GM21717 (cell line): Measurements from ENCODE around the gene NFU1.
"Not testable (repeated sequence)": the region's sequence is repeated elsewhere in the genome, so short reads cannot be mapped to it uniquely, and the experiment has no call there.

Experiments used
- ATAC-seq: cut with Tn5 transposase; IDR thresholded peaks from one replicate; pipeline ENCODE4 v1.9.1; 2021; ENCODE audit warnings: mild to moderate bottlenecking, moderate library complexity; ENCODE audit not compliant: unreplicated experiment

Gene NFU1

DNA sequence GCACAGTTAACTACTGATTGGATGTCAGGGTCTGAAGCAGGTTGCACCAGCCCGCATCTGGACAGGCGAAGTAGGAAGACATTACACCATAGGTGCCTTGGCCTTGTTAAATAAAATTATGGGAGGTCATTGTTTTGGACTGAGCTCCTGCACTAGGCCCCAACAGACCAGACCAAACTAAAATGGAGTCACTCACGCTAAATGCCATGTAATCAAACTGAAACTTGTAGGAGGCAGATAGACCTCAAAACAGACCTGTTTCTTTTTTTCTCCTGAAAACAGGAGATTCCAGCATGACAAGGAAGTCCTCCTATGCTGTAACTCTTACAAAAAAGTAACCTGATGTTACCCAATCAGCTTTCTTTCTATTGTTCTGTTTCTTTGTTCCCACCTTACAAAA lies 15.5 kb upstream of the NFU1 start:
- no peak for ATAC-seq

DNA sequence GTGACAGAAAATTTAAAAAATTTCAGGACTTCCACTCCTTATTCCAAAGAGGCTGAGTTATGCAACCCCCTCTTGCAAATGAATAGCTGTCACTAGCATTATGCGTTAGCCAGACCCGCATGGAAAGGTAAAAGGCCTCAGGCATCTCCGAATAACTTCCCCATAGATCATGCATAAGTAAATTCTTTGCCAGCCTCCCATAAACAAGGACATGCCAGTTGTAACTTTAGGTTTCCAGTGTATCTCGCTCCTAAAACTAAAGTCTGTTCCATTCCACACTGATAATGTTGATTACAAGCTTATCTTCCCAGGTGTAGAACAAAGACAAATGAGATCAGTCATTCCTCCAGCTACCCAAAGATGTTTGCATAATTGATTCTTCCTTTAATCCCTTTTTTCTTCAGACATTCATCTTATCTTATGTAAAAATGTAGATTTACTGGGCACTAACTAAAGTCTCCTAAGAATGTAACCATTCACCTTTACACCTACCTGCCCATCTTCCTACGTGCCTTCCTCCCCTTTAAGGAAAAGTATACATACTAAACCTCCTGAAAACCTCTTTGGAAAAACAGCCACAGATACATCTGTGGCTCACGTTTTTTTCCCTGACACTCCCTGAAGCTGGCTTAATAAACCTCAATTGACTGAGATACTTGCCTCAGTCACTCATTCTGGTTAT lies 13.6 kb upstream of the NFU1 start:
- no peak for ATAC-seq

DNA sequence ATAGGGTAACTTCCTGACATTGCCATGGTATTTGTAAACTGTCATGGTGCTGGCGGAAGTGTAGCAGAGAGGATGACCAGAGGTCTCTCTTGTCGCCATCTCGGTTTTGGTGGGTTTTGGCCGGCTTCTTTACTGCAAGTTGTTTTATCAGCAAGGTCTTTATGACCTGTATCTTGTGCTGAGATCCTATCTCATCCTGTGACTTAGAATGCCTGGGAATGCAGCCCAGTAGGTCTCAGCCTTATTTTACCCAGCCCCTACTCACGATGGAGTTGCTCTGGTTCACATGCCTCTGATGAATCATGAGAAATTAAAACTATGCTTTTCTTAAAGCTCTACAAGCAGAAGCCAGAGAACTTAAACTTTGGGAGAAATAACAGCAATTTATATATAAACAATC lies 12.7 kb upstream of the NFU1 start:
- ATAC-seq = no peak

DNA sequence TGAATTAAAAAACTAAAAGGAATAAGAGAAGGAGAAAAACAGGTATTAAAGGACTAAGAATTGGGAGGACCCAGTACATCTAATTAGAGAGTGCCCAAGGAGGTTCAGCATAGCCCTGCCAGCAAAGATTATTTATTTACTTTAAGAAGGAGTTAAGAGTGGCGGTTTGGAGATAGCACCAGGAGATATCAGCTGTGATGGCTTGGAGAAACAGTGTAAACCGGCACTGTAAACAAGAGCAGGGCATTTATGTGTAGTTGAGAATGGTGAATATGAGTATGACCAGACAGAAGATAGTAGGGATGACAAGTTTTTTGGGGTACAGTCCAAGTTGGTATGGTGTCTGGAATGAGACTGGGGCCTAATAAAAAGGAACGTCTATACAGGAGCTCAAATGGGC lies 6.4 kb upstream of the NFU1 start:
- not testable (repeated sequence) for ATAC-seq

DNA sequence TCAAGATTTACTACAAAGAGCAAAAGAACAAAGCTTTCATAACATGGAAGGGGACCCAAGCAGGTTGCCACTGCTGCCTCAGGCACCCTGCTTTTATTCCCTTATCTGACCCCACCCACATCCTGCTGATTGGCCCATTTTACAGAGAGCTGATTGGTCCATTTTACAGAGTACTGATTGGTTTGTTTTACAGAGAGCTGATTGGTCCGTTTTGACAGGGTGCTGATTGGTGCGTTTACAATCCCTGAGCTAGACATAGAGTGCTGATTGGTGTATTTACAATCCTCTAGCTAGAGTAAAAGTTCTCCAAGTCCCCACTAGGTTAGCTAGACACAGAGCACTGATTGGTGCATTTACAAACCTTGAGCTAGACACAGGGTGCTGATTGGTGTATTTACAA lies 2.3 kb upstream of the NFU1 start:
- ATAC-seq = not testable (repeated sequence)

DNA sequence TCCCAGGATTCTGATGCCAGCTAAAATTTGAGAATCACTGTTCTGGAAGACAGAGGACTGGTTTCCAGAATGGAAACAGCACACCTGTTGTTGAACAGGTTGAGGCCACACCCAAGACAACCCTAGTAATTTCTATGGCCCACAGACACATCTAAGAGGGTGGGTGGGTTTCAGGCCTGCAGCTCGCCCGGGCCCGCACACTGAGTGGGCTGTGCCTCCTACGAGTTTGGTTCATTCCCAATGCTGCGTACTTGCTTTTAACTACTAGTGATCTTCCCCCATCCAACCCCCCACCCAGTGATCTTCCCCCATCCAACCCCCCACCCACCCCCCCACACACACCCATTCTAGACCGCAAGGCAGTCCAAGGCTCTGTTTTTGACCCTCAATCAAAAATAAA lies 1.3 kb upstream of the NFU1 start:
- ATAC-seq = no peak

DNA sequence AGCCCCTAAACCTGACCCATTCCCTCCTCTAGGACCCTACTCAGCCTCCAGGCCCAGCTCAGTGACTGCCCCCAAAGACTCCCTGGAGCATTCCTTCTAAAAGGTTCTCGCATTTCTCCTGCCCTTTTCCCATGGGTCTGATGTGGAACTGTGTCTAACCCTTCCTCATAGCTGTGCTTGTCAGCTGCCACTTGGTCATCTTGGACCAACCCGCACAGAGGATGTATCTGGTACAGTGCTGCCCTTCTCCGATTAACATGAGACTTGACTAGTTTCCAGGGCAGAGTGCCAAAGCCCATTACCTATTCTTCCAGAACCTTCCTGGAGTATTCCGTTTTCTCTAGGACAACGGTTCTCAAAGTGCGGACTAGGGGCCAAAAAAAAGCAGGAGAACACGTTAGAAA lies 518 bp upstream of the NFU1 start:
- ATAC-seq = no peak

DNA sequence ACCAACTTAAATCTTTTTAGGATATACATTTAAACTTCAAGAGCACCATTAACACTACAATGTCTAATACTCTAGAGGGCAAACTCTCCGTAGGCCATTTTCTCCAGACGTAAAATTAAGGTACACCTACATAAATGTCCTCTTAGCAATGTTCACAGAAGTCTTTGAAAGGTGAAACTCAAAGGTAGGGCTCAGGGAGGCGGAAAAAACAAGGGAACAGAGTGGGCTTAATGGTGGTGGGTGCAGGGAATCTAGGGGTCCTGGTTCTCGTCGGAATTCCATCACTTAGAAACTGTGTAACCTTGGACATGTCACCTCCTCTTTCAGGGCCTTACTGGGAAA lies 668 bp downstream of the NFU1 start:
- ATAC-seq = peak; percentile 11

DNA sequence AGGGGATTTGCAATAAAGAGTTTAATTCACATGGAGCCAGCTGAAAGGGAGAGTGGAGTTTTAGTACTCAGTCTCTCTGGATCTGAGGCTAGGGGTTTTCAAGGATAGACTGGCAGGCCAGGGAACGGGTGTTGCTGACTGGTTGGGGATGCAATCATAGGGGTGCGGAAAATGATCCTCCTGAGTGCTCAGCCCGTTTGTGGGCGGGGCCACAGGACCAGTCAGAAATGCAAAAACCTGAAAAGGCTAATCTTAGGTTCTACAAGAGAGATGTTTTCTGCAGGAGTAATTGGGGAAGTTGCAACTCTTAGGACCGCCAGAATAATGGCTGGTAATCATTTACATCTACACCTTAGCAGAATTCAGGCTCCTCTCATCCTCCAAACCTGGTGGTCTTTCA lies 2.5 kb downstream of the NFU1 start:
- no peak for ATAC-seq

DNA sequence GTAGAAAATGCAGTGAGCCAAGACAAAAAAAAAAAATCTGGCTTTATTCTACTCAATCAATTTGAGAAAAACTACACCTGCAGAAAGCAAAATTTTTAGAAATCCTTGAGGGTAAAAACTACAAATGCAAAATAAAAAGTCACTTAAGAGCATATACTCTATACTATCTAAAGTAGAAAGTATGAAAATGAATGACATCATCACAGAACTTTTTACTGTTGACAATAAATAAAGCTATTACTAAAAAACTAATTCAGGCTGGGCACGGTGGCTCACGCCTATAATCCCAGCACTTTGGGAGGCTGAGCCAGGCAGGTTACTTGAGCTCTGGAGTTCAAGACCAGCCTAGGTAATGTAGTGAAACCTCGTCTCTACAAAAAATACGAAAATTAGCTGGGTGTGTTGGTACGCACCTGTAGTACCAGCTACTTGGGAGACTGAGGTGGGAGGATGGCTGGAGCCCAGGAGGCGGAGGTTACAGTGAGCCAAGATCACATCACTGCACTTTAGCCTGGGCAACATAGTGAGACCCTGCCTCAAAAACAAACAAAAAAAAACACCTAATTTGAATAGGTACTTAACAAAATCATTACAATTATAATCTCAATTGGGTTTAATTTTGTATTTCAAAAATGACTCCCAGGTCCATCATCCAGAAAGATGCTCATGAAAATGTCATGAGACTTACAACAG lies 7.6 kb downstream of the NFU1 start:
- no peak for ATAC-seq

DNA sequence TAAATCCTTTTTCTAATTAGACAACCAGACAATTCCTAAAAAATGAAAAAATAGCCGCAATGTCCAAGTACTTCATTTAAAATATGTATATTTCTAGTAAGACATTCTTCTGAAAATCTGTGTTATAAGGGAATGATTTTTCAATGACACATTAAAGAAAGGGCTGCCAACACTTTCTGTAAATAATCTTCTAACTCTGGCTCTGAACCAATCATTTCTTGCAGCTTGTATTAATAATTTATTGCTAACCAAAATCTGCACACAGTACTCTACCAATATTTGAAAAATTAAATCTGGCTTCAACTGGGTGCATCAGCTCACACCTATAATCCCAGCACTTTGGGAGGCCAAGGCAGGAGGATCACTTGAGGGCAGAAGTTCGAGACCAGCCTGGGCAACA lies 8.3 kb downstream of the NFU1 start:
- ATAC-seq = no peak

DNA sequence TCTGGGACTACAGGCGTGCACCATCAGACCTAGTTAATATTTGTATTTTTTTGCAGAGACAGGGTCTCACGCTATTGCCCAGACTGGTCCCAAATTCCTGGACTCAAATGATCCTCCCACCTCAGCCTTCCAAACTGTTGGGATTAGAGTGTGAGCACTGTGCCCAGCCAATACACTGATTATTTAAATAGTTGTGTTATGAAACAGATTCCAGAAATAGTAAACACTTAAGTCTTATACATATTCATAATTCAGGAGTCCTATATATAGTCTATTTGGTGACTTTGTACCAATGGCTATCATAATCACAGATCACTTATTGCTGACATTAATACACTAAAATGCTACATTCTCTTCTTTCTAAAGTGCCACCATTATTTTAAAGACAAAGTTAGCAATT lies 12.8 kb downstream of the NFU1 start:
- ATAC-seq = no peak

DNA sequence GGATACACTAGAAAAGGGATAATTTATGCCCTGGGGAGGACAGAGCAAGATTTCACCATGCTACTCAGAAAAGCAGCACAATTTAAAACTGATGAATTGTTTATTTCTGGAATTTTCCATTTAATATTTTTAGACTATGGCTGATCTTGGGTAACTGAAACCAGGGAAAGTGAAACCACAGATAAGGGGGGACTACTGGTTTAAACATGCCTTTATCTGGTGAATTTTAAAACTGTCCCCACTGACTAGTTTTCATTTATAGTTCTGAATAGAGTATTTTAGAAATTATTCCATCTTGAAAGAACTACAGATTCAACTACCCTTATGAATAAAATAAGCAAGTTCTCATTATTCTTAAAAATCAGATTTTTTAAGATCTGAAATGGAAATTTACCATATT lies 15.0 kb downstream of the NFU1 start:
- ATAC-seq = no peak

DNA sequence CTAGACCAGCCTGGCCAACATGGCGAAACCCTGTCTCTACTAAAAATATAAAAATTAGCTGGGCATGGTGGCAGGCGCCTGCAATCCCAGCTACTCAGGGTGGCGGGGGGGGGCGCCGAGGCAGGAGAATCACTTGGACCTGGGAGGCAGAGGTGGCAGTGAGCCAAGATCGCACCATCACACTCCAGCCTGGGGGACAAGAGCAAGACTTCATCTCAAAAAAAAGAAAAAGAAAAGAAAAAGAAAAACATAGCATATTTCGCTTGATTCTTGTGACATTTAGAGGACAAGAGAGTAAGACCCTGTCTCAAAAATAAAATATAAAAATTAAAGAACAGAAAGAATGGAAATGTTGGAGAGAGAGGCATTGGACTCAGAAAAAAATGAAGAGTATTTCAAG lies 18.1 kb downstream of the NFU1 start:
- ATAC-seq = not testable (repeated sequence)

DNA sequence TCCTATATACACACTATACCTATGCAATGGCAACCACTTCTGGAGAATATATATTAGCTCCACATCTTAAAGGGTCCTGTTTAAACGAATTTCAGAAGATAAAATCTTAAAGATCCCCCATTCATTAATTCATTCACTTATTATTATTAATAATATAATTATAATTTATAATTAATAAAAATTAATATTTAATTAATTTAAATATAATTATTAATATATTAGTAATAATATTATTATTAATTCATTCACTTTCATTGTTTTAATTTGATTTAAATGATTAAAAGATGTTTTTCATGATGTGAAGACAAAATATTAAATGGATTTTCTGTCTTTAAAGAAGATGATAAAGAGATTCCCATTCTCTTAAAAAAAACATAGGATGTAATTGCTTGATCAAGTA lies 21.1 kb downstream of the NFU1 start:
- ATAC-seq = no peak

DNA sequence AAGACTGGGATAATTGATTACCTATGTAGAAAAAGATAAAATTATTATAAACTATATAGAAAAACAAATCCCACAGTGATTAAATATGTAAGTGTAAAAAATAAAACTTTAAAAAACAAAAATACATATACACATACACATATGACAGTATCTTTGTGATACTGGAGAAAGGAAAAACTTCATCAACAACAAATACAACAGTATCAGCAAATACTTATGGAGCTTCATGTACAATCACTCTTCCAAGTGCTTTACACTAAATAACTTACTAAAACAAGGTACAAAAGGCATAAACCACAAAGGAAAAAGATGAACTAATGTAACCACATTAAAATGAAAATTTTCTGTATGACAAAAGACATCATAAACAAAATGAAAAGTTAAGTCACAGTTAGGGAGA lies 26.1 kb downstream of the NFU1 start:
- ATAC-seq = no peak

DNA sequence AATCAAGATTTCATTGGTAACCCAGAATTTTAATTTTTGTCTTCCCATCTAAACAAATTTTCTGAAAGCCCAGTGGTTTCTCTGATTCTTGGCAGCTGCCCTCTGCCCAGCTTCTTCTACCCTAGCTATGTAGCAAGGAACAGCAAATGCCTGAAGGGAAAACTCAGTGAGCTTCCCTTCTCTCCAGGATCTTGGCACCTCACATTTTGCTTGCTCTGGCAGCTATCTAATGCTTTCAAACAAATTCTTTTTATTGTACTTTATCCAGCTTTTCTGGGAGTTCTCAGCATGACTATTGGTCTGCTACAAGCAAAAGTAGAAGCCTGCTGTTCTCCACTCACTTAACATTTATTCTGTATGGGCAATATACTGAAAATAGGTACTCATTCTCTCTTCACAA lies 31.9 kb downstream of the NFU1 start:
- no peak for ATAC-seq

DNA sequence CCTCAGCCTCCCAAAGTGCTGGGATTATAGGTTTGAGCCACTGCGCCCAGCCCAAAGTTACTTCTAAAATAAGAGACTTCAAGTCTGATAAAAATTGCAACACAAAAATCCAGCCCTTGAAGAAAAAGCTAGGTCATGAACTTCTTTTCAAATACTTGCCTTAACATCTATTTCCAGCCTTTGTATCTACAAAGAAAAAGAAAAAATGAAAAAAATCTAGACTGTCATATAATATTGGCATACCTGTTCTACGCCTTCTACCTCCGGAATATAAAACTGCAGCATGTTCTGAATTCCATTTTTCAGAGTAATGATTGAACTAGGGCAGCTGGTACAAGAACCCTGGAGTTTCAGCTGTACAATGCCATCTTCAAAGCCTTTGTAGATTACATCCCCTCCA lies 37.1 kb downstream of the NFU1 start:
- no peak for ATAC-seq

DNA sequence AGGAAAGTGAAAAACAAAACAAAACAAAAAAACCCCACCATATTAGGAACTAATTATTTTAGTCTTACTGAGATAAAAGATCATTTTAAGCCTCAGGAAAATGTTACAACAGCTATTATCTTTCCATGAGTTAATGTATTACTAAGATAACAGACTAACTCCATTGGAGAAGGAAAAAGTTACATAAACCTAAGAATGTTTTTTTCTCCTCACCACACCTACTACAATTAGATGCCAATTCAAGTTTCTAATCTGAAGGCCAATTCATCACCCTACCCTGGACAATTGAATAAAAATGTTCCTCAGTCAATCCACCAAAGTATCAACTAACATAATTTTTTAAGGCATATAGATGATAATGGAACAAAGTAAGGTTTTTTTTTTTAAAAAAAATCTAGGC lies 40.0 kb downstream of the NFU1 start:
- ATAC-seq = no peak

DNA sequence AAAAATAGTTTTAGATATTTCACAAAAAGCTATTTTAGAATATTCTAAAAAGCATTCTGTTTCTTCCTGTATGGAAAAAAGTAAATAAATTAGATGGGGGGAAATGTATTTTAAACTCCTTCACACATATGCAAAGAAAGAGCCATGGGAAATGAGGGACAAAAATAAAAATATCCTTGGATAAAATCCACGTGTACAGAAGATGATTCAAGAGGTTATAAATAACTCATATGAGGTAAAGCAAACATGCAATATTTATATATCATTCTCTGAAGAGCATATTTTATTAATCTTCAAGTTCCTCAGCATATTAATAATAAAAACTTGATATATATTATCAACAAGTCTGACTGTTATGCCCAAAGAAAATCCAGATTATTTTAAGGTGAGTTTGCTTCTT lies 41.4 kb downstream of the NFU1 start:
- ATAC-seq = no peak

DNA sequence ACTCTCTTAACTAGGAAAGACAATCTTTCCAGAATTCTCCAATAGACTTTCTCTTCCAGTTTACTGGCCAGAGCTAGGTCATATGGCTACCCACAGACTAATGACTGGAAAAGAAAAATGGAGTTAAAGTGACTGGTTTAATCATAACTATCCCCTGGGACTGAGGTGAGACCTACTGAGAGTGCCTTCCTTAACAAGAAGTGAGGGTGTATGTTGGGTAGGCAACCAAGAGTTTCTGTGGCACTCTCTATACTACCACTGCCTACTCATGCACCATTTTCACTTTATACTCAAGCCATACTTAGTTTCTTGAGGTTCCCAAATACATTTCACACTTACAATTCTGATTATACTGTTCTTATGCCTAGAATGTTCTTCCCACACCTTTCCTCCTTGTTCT lies 43.3 kb downstream of the NFU1 start:
- ATAC-seq = no peak

DNA sequence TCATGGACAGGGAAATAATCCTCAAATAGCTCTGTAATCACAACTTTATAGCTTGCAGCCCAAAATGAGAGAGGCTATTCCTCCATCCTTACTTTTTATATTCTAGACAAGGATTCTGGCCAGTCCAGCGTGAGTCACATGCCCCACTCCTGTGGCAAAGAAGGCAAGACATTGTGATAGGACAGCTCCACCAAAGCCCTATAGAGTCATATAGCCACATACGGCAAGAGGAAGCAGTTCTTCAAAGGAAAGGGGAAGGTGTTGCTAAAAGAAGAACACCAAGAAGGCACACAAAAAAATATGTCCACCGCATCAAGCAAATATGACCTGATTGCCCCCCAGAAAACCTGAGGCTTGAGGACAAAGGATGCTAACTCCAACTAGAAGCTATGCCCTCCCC lies 46.8 kb downstream of the NFU1 start:
- ATAC-seq = no peak

DNA sequence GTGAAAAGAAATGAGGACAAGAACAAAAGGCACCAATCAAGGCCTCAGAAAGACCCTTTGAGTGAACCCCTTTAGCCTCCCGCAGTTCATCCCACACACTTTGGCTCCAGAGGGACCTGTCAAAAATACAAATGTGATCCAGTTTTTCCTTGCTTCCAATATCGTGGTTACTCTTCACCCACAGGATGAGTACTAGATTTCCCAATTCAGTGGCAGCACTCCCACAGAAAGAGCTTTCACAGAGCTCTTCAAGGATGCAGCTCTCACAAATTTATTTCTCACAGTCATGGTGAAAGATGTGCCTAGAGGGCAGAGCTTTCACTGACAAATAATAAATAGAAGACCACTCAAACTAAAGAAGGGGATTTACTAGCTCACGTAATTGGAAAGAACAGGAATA lies 47.2 kb downstream of the NFU1 start:
- no peak for ATAC-seq
